ENCODE results near the gene LKAAEAR1. TPM values are rescaled to one million over a fixed set of nuclear protein-coding genes. Genes with fewer than 3 reads are reported as not detected.

Gene LKAAEAR1
- total RNA-seq, 1 donor from 2014 or later, result not detected

- Histone ChIP-seq H3K27me3 (ENCODE audit: control insufficient read depth, insufficient read depth, low read length) (peaks cover 34% of the 10 kb centered on the region), H3K4me3 (ENCODE audit: low read depth, low read length) (no peak within 1 kb of the TSS), H3K36me3 (ENCODE audit: control insufficient read depth, insufficient read depth, low read length) (no peaks in the 10 kb centered on the region)
- DNase-seq (ENCODE audit: low read depth), result no peak
- no peak for TF ChIP-seq CTCF (IDR thresholded peaks at IDR 0.05; ENCODE audit: insufficient read depth, low read length, poor library complexity, severe bottlenecking)
Observed at GRCh38 chr20:64106981-64107735, 23.0 kb upstream of the LKAAEAR1 start, which contains the start of gene NPBWR2. NPBWR2 (minus strand) TSS chr20:64107565; CDS start chr20:64106831, 734 bp downstream.

GRCh38 chr20:64106435-64106961, 22.3 kb upstream of the LKAAEAR1 start:
- no peak for TF ChIP-seq CTCF (IDR thresholded peaks at IDR 0.05; ENCODE audit: insufficient read depth, low read length, poor library complexity, severe bottlenecking)
- Histone ChIP-seq H3K36me3 (ENCODE audit: control insufficient read depth, insufficient read depth, low read length) (no peaks in the 10 kb centered on the region), H3K27me3 (ENCODE audit: control insufficient read depth, insufficient read depth, low read length) (peaks cover 41% of the 10 kb centered on the region), H3K4me3 (ENCODE audit: low read depth, low read length) (no peak overlapping the region)
- no peak for DNase-seq (ENCODE audit: low read depth)

GRCh38 chr20:64105846-64106434, 21.7 kb upstream of the LKAAEAR1 start:
- H3K4me3 ChIP-seq (ENCODE audit: low read depth, low read length), result no peak overlapping the region
- TF ChIP-seq CTCF (IDR thresholded peaks at IDR 0.05; ENCODE audit: insufficient read depth, low read length, poor library complexity, severe bottlenecking), result no peak
- H3K36me3 ChIP-seq (ENCODE audit: control insufficient read depth, insufficient read depth, low read length), result no peaks in the 10 kb centered on the region
- peaks cover 46% of the 10 kb centered on the region for H3K27me3 ChIP-seq (ENCODE audit: control insufficient read depth, insufficient read depth, low read length)
- no peak for DNase-seq (ENCODE audit: low read depth)

GRCh38 chr20:64104667-64105451, 20.7 kb upstream of the LKAAEAR1 start:
- TF ChIP-seq CTCF (IDR thresholded peaks at IDR 0.05; ENCODE audit: insufficient read depth, low read length, poor library complexity, severe bottlenecking), result no peak
- Histone ChIP-seq H3K4me3 (ENCODE audit: low read depth, low read length) (no peak overlapping the region), H3K27me3 (ENCODE audit: control insufficient read depth, insufficient read depth, low read length) (peaks cover 56% of the 10 kb centered on the region), H3K36me3 (ENCODE audit: control insufficient read depth, insufficient read depth, low read length) (no peaks in the 10 kb centered on the region)
- DNase-seq (ENCODE audit: low read depth), result no peak

GRCh38 chr20:64103871-64104666, 19.9 kb upstream of the LKAAEAR1 start:
- H3K4me3 ChIP-seq (ENCODE audit: low read depth, low read length), result no peak overlapping the region
- H3K27me3 ChIP-seq (ENCODE audit: control insufficient read depth, insufficient read depth, low read length), result peaks cover 55% of the 10 kb centered on the region
- no peak for DNase-seq (ENCODE audit: low read depth)
- H3K36me3 ChIP-seq (ENCODE audit: control insufficient read depth, insufficient read depth, low read length), result no peaks in the 10 kb centered on the region
- no peak for TF ChIP-seq CTCF (IDR thresholded peaks at IDR 0.05; ENCODE audit: insufficient read depth, low read length, poor library complexity, severe bottlenecking)
